Endothelial cell of umbilical vein (primary cell): ENCODE data around the gene CERKL.

Source experiments
- CTCF ChIP-seq, 2 donors: IDR thresholded peaks; 1 replicate in 1 of 2; 2 replicates in 1 of 2; pipeline ENCODE4 v1.5.1; 2011; ENCODE audit warnings: low read length in 2 of 2, mild to moderate bottlenecking in 2 of 2, moderate library complexity in 2 of 2, control low read depth in 1 of 2, inconsistent platforms in 1 of 2, low read depth in 1 of 2; ENCODE audit not compliant: insufficient read depth in 1 of 2; ENCODE audit errors: extremely low read depth in 1 of 2
- EZH2 ChIP-seq: IDR thresholded peaks from 2 replicates; pipeline ENCODE4 v1.6.1; 2012; ENCODE audit warnings: borderline replicate concordance, low read depth, mild to moderate bottlenecking, moderate library complexity, low read length, inconsistent platforms; ENCODE audit not compliant: severe bottlenecking
- MAX ChIP-seq: IDR thresholded peaks from 2 replicates; pipeline ENCODE4 v1.6.1; 2011; ENCODE audit not compliant: insufficient read depth, insufficient read length
- MYC ChIP-seq: IDR thresholded peaks from one replicate; pipeline ENCODE4 v1.6.1; 2011; ENCODE audit warnings: mild to moderate bottlenecking, low read depth, low read length
- POLR2A ChIP-seq: IDR thresholded peaks from 2 replicates; pipeline ENCODE4 v1.6.1; 2012; ENCODE audit warnings: low read depth, mild to moderate bottlenecking, control low read depth, low read length
- POLR2AphosphoS5 ChIP-seq: IDR thresholded peaks from 2 replicates; pipeline ENCODE4 v1.6.1; 2012; ENCODE audit warnings: low read depth, mild to moderate bottlenecking, control low read depth, low read length, moderate library complexity; ENCODE audit not compliant: insufficient read depth

- TF ChIP-seq CTCF (IDR thresholded peaks at IDR 0.05; ENCODE audit: extremely low read depth in 1 of 2, insufficient read depth in 1 of 2, low read depth in 1 of 2, low read length in 2 of 2) (no peak), POLR2AphosphoS5 (no peak), EZH2 (no peak), MAX (no peak), MYC (no peak), POLR2A (no peak)
Measured at GRCh38 chr2:181613241-181613640, 43.7 kb downstream of the CERKL start.
